SU-DHL-6 (cell line): Measurements from ENCODE around the gene ATP8A2.

Source experiments
- H2AFZ ChIP-seq: fragments of 200-600 bp; sonication (generic); 2 replicates; pipeline ENCODE4 v1.6.1; 2014; ENCODE audit warnings: low read depth, mild to moderate bottlenecking, moderate library complexity, mixed read lengths, antibody characterized with exemption, low read length; ENCODE audit not compliant: severe bottlenecking
- H3F3A ChIP-seq: fragments of 200-600 bp; shearing (Covaris generic); 2 replicates; pipeline ENCODE4 v1.6.0; 2016; ENCODE audit warnings: antibody characterized with exemption, mild to moderate bottlenecking; ENCODE audit not compliant: insufficient read depth
- H3K27ac ChIP-seq: fragments of 200-600 bp; sonication (generic); 2 replicates; pipeline ENCODE4 v1.5.1; 2016; ENCODE audit warnings: low read depth, mild to moderate bottlenecking, low read length, moderate library complexity, mixed read lengths
- H3K27me3 ChIP-seq: fragments of 200-600 bp; sonication (generic), shearing (Covaris generic); 2 replicates; pipeline ENCODE4 v1.6.0; 2014; ENCODE audit warnings: mild to moderate bottlenecking, low read length
- H3K36me3 ChIP-seq: fragments of 200-600 bp; sonication (generic); 2 replicates; pipeline ENCODE4 v1.6.1; 2014; ENCODE audit warnings: mild to moderate bottlenecking, low read length, mixed read lengths
- H3K4me2 ChIP-seq: fragments of 300-600, 200-600 bp; shearing (Covaris generic), sonication (generic); 2 replicates; pipeline ENCODE4 v1.6.0; 2014; ENCODE audit warnings: low read length, low read depth, mild to moderate bottlenecking; ENCODE audit not compliant: poor library complexity, severe bottlenecking
- H3K4me3 ChIP-seq: fragments of 200-600 bp; sonication (generic); 2 replicates; pipeline ENCODE4 v1.5.1; 2014; ENCODE audit warnings: antibody characterized with exemption, low read length, mild to moderate bottlenecking, mixed read lengths; ENCODE audit not compliant: insufficient read depth, poor library complexity, severe bottlenecking
- H3K79me2 ChIP-seq: fragments of 200-600 bp; sonication (generic); 2 replicates; pipeline ENCODE4 v1.6.1; 2014; ENCODE audit warnings: mild to moderate bottlenecking, low read length, moderate library complexity; ENCODE audit not compliant: insufficient read depth
- H3K9ac ChIP-seq: fragments of 200-600 bp; sonication (generic); 2 replicates; pipeline ENCODE4 v1.7.0; 2014; ENCODE audit warnings: mild to moderate bottlenecking, low read length
- H3K9me2 ChIP-seq: fragments of 200-600 bp; sonication (generic); replicated peaks from 2 replicates; pipeline ENCODE4 v1.6.1; 2014; ENCODE audit warnings: low read length; ENCODE audit not compliant: insufficient read depth
- H3K9me3 ChIP-seq: fragments of 200-600 bp; sonication (generic); 2 replicates; pipeline ENCODE4 v1.6.1; 2014; ENCODE audit warnings: low read length, mixed read lengths; ENCODE audit not compliant: insufficient read depth
- H4K20me1 ChIP-seq: fragments of 200-600 bp; sonication (generic); 2 replicates; pipeline ENCODE4 v1.6.1; 2014; ENCODE audit warnings: low read depth, mild to moderate bottlenecking, antibody characterized with exemption, low read length, moderate library complexity, mixed read lengths
- CTCF ChIP-seq: fragments of 200-600 bp; sonication (generic); IDR thresholded peaks from one replicate; pipeline ENCODE4 v1.5.1; 2017; ENCODE audit warnings: antibody characterized with exemption, mild to moderate bottlenecking, low read length, moderate library complexity; ENCODE audit not compliant: insufficient read depth, poor library complexity, severe bottlenecking
- EZH2phosphoT487 ChIP-seq: fragments of 200-600 bp; sonication (generic), shearing (Covaris generic); conservative IDR thresholded peaks from 2 replicates; pipeline ENCODE4 v1.6.1; 2018; ENCODE audit warnings: mild to moderate bottlenecking, antibody characterized with exemption, low read length, moderate library complexity, mixed read lengths

The ATP8A2 gene

DNA sequence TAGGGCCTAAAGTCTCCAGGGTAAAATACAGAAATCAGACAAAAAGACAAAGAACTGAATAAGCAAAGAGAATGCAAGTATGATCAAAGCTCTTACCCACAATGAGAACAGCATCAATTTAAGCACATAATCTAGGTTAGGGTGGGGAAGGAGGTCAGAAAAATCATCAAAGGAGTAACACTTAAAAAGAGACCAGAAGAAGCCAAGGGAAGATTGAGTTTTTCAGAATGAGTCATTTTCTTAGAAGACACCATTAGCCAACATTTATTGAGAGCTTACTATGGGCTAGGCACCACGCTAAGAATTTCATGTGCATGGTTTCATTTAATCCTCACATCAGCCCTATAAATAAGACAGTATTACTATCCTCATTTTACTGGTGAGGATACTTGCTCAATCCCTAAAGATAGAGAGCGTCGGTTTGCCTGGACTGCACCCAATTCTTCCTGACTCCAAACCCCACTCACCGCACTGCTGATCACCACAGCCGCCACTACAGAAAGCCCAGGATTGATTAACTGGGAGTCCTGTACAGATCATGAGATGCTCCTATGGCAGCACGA, 681.7 kb downstream of the ATP8A2 start:
- Histone ChIP-seq H3K4me2 (no peak overlapping the region), H2AFZ (no peak overlapping the region), H3K9ac (no peak overlapping the region), H4K20me1 (no peaks in the 10 kb centered on the region), H3K36me3 (no peaks in the 10 kb centered on the region), H3K9me2 (no peaks in the 10 kb centered on the region), H3K27ac (no peak overlapping the region), H3K79me2 (no peaks in the 10 kb centered on the region), H3K4me3 (no peak overlapping the region), H3K27me3 (no peaks in the 10 kb centered on the region), H3K9me3 (no peaks in the 10 kb centered on the region), H3F3A (no peaks in the 10 kb centered on the region)
- TF ChIP-seq EZH2phosphoT487 (no peak), CTCF (no peak)

GRCh38 chr13:26054896-26055295, 683.1 kb downstream of the ATP8A2 start:
- Histone ChIP-seq H2AFZ (no peak overlapping the region), H3K27ac (no peak overlapping the region), H3K4me3 (no peak overlapping the region), H3K36me3 (no peaks in the 10 kb centered on the region), H4K20me1 (no peaks in the 10 kb centered on the region), H3K27me3 (no peaks in the 10 kb centered on the region), H3K9ac (no peak overlapping the region), H3K79me2 (no peaks in the 10 kb centered on the region), H3K9me2 (no peaks in the 10 kb centered on the region), H3K9me3 (no peaks in the 10 kb centered on the region), H3F3A (no peaks in the 10 kb centered on the region), H3K4me2 (no peak overlapping the region)
- no peak for TF ChIP-seq EZH2phosphoT487

DNA sequence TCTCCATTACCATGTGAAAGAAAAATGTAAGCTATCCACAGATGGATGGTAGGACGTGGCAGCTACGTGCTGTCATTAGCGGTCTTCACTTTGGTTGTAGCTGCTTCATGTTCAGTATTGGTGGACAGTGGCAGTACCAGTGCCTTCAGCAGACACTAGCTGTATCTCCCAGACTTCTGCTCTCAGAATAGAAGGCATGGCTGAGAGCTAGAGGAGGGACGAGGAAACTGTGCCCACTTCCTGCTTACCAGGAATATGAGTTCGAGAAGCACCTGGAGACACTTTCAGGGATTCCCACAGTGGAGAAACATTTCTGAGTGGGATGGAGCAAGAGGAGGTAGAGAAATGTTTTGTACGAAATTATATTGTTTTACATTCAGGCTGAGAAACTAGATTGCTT, 686.9 kb downstream of the ATP8A2 start:
- Histone ChIP-seq H3K9me3 (no peaks in the 10 kb centered on the region), H3K27ac (no peak overlapping the region), H3K4me3 (no peak overlapping the region), H3K36me3 (no peaks in the 10 kb centered on the region), H3K79me2 (no peaks in the 10 kb centered on the region), H4K20me1 (no peaks in the 10 kb centered on the region), H3F3A (no peaks in the 10 kb centered on the region), H3K9ac (no peak overlapping the region), H3K4me2 (no peak overlapping the region), H3K27me3 (no peaks in the 10 kb centered on the region), H2AFZ (no peak overlapping the region), H3K9me2 (no peaks in the 10 kb centered on the region)
- no peak for TF ChIP-seq CTCF
- no peak for TF ChIP-seq EZH2phosphoT487

DNA sequence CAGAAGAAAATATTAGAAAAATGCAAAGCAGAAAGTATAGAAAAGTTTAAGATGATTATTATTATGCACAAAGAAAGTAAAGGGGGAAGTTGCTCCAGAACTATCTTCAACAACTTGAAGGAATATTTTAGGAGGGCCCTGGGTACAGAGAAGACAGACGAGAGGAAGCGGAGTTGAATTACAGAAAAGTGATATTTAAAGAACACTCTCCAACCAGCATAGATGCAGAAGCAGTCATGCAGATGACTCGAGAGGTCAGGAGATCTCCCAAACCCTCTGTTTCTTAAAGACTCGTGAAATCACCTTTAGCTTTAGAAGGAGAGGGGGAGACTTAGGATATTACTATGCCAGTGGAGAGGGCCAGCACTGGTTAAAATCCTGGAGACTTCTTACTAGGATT, 688.6 kb downstream of the ATP8A2 start:
- Histone ChIP-seq H3K79me2 (no peaks in the 10 kb centered on the region), H3K36me3 (no peaks in the 10 kb centered on the region), H3K4me2 (no peak overlapping the region), H2AFZ (no peak overlapping the region), H3K9me3 (no peaks in the 10 kb centered on the region), H3K27ac (no peak overlapping the region), H3K4me3 (no peak overlapping the region), H3K9me2 (no peaks in the 10 kb centered on the region), H4K20me1 (no peaks in the 10 kb centered on the region), H3K9ac (no peak overlapping the region), H3F3A (no peaks in the 10 kb centered on the region), H3K27me3 (no peaks in the 10 kb centered on the region)
- TF ChIP-seq EZH2phosphoT487: no peak
